H1 (cell line): ENCODE data around the gene ASB7. TPM values are rescaled to one million over a fixed set of nuclear protein-coding genes. Genes with fewer than 3 reads are reported as not detected.

Source experiments
- CTCF ChIA-PET: fragments of 300-600 bp; sonication (Branson Sonifier 250); formaldehyde crosslinking; loops from one replicate; lab custom pipeline; 2021; ENCODE audit not compliant: partially characterized antibody; lab: Charles Lee
- POLR2A ChIA-PET: fragments of 300-600 bp; sonication (Branson Sonifier 250); formaldehyde crosslinking; loops from one replicate; lab custom pipeline; 2021; ENCODE audit warnings: inconsistent platforms; ENCODE audit not compliant: partially characterized antibody; lab: Charles Lee
- DNase-seq, 2 experiments: peaks; one replicate each; pipeline versions ENCODE4 v3.0.0 to v3.0.0-alpha.2; 2010 to 2022; ENCODE audit warnings: low spot score in 2 of 2, low read depth in 1 of 2, mixed read lengths in 1 of 2
- FAIRE-seq: peaks from 2 replicates; lab custom pipeline; 2011; peaks lifted over from hg19 to GRCh38; lab: Jason Lieb, UNC
- H2AFZ ChIP-seq: 2 replicates; pipeline ENCODE4 v1.8.1; 2012; ENCODE audit warnings: low read length, inconsistent platforms
- H2AK5ac ChIP-seq: 2 replicates; pipeline ENCODE4 v1.6.1; 2013; ENCODE audit warnings: low read depth, low read length
- H2BK120ac ChIP-seq: replicated peaks from 2 replicates; pipeline ENCODE3; 2013; ENCODE audit warnings: low read depth, low read length, inconsistent platforms
- H2BK12ac ChIP-seq: 2 replicates; pipeline ENCODE4 v1.6.1; 2013; ENCODE audit warnings: low read depth, low read length
- H2BK15ac ChIP-seq: 2 replicates; pipeline ENCODE4 v1.6.1; 2013; ENCODE audit warnings: low read length
- H2BK20ac ChIP-seq: 2 replicates; pipeline ENCODE4 v1.6.1; 2013; ENCODE audit warnings: low read length
- H2BK5ac ChIP-seq: 2 replicates; pipeline ENCODE4 v1.6.1; 2013; ENCODE audit warnings: low read depth, low read length
- H3K14ac ChIP-seq: 2 replicates; pipeline ENCODE4 v1.6.1; 2013; ENCODE audit warnings: inconsistent platforms; ENCODE audit not compliant: insufficient read length
- H3K18ac ChIP-seq: 2 replicates; pipeline ENCODE4 v1.6.1; 2013; ENCODE audit warnings: low read length; ENCODE audit errors: extremely low read depth
- H3K23ac ChIP-seq: 2 replicates; pipeline ENCODE4 v1.6.1; 2013; ENCODE audit warnings: inconsistent platforms; ENCODE audit not compliant: insufficient read length
- H3K23me2 ChIP-seq: 2 replicates; pipeline ENCODE4 v1.6.1; 2013; ENCODE audit warnings: low read depth, low read length
- H3K27ac ChIP-seq: 2 replicates; pipeline ENCODE4 v1.6.1; 2011; ENCODE audit warnings: low read depth, low read length, inconsistent platforms
- H3K27me3 ChIP-seq, 4 experiments: replicated peaks in 1 of 4; 1 replicate in 1 of 4; 2 replicates in 3 of 4; pipeline versions ENCODE4 v1.6.1 to v1.8.1; 2011 to 2013; ENCODE audit warnings: low read length in 3 of 4, mild to moderate bottlenecking in 3 of 4, inconsistent platforms in 2 of 4, mixed read lengths in 2 of 4, moderate library complexity in 1 of 4; ENCODE audit not compliant: control insufficient read depth in 3 of 4, insufficient read depth in 3 of 4; ENCODE audit errors: extremely low read depth in 1 of 4
- H3K36me3 ChIP-seq, 4 experiments: 2 replicates each; pipeline versions ENCODE4 v1.6.1 to v1.8.1; 2011 to 2013; ENCODE audit warnings: mild to moderate bottlenecking in 4 of 4, low read length in 3 of 4, moderate library complexity in 2 of 4, control low read depth in 1 of 4, inconsistent platforms in 1 of 4; ENCODE audit not compliant: insufficient read depth in 4 of 4, control insufficient read depth in 2 of 4
- H3K4ac ChIP-seq: replicated peaks from 2 replicates; pipeline ENCODE3; 2013; ENCODE audit warnings: low read length, low read depth, mixed read lengths, inconsistent platforms; ENCODE audit not compliant: insufficient read length
- H3K4me1 ChIP-seq, 4 experiments: replicated peaks in 1 of 4; 1 replicate in 1 of 4; 2 replicates in 3 of 4; pipeline versions ENCODE4 v1.6.1 to v1.8.1; 2011 to 2013; ENCODE audit warnings: low read length in 3 of 4, inconsistent platforms in 2 of 4, mixed read lengths in 1 of 4; ENCODE audit not compliant: insufficient read depth in 4 of 4, control insufficient read depth in 3 of 4
- H3K4me2 ChIP-seq, 2 experiments: 2 replicates each; pipeline versions ENCODE4 v1.6.1 to v1.8.1; 2011 to 2013; ENCODE audit warnings: low read depth in 2 of 2, low read length in 2 of 2, control low read depth in 1 of 2, inconsistent platforms in 1 of 2, mild to moderate bottlenecking in 1 of 2; ENCODE audit not compliant: insufficient read depth in 1 of 2
- H3K4me3 ChIP-seq, 4 experiments: fragments of 200-600, 300-600 bp in 1 of 4; sonication (generic), shearing (Covaris generic), sonication (Bioruptor Twin) in 1 of 4; 2 replicates each; pipeline versions ENCODE4 v1.5.1 to v1.8.1; 2011 to 2016; ENCODE audit warnings: low read length in 4 of 4, low read depth in 3 of 4, control low read depth in 2 of 4, inconsistent platforms in 2 of 4, mild to moderate bottlenecking in 2 of 4, mixed read lengths in 1 of 4, moderate library complexity in 1 of 4; ENCODE audit not compliant: insufficient read depth in 2 of 4; ENCODE audit errors: extremely low read depth in 1 of 4
- H3K56ac ChIP-seq: replicated peaks from 2 replicates; pipeline ENCODE3; 2013; ENCODE audit warnings: low read depth, mild to moderate bottlenecking, mixed read lengths, low read length, inconsistent platforms; ENCODE audit not compliant: insufficient read length
- H3K79me1 ChIP-seq: 2 replicates; pipeline ENCODE4 v1.6.1; 2013; ENCODE audit warnings: low read depth, low read length, control low read depth
- H3K79me2 ChIP-seq, 2 experiments: 2 replicates each; pipeline versions ENCODE4 v1.6.1 to v1.8.1; 2012 to 2013; ENCODE audit warnings: low read length in 2 of 2, mild to moderate bottlenecking in 2 of 2, inconsistent platforms in 1 of 2; ENCODE audit not compliant: insufficient read depth in 2 of 2, control insufficient read depth in 1 of 2
- H3K9ac ChIP-seq, 4 experiments: replicated peaks in 1 of 4; 1 replicate in 1 of 4; 2 replicates in 3 of 4; pipeline versions ENCODE4 v1.6.1 to v1.8.1; 2011 to 2013; ENCODE audit warnings: low read depth in 3 of 4, low read length in 3 of 4, control low read depth in 2 of 4, mild to moderate bottlenecking in 2 of 4, moderate library complexity in 2 of 4, inconsistent platforms in 1 of 4; ENCODE audit errors: extremely low read depth in 1 of 4
- H3K9me3 ChIP-seq, 2 experiments: 2 replicates each; pipeline versions ENCODE4 v1.6.1 to v1.8.1; 2012 to 2013; ENCODE audit warnings: mild to moderate bottlenecking in 2 of 2, moderate library complexity in 2 of 2, control low read depth in 1 of 2, inconsistent platforms in 1 of 2, low read depth in 1 of 2, low read length in 1 of 2, mixed read lengths in 1 of 2; ENCODE audit not compliant: insufficient read depth in 2 of 2
- H4K20me1 ChIP-seq, 2 experiments: replicated peaks in 1 of 2; 2 replicates each; pipeline versions ENCODE3 to v1.8.1; 2011 to 2013; ENCODE audit warnings: inconsistent platforms in 2 of 2, low read length in 2 of 2, mild to moderate bottlenecking in 1 of 2; ENCODE audit not compliant: insufficient read depth in 2 of 2, control insufficient read depth in 1 of 2
- H4K5ac ChIP-seq: 2 replicates; pipeline ENCODE4 v1.6.1; 2013; ENCODE audit warnings: low read length, low read depth, mixed read lengths, inconsistent platforms; ENCODE audit not compliant: insufficient read length
- H4K8ac ChIP-seq: 2 replicates; pipeline ENCODE4 v1.8.0; 2013; ENCODE audit warnings: mild to moderate bottlenecking, moderate library complexity, low read length, inconsistent platforms; ENCODE audit not compliant: insufficient read depth; ENCODE audit errors: extremely low read depth
- H4K91ac ChIP-seq: replicated peaks from 2 replicates; pipeline ENCODE3; 2013; ENCODE audit warnings: low read length, mixed read lengths, inconsistent platforms; ENCODE audit not compliant: insufficient read length
- CEBPB ChIP-seq: IDR thresholded peaks from 2 replicates; pipeline ENCODE4 v1.6.1; 2012; ENCODE audit warnings: low read depth, low read length
- CHD2 ChIP-seq: IDR thresholded peaks from 2 replicates; pipeline ENCODE4 v1.6.1; 2012; ENCODE audit warnings: low read length, improper control_type of control experiment
- MAFK ChIP-seq: IDR thresholded peaks from 2 replicates; pipeline ENCODE4 v1.6.1; 2012; ENCODE audit warnings: low read depth, mild to moderate bottlenecking, improper control_type of control experiment, low read length
- SIX5 ChIP-seq: IDR thresholded peaks from 2 replicates; pipeline ENCODE4 v1.6.1; 2011; ENCODE audit warnings: mild to moderate bottlenecking, low read depth, low read length
- TAF7 ChIP-seq: optimal IDR thresholded peaks from 2 replicates; pipeline ENCODE3; 2011; ENCODE audit warnings: low read depth, mild to moderate bottlenecking, inconsistent platforms, low read length, moderate library complexity, borderline replicate concordance
- TCF12 ChIP-seq: IDR thresholded peaks from 2 replicates; pipeline ENCODE4 v1.6.1; 2011; ENCODE audit warnings: low read depth, mild to moderate bottlenecking, low read length
- WGBS, 2 experiments: shearing (Covaris generic) in 1 of 2; methylation state at CpG; one replicate each; pipeline versions ENCODE4 v1.1.6 to v1.1.7; 2013 to 2015; ENCODE audit warnings: low lambda C conversion rate in 2 of 2, mixed read lengths in 2 of 2, inconsistent platforms in 1 of 2, low coverage in 1 of 2, missing lambda C conversion rate in 1 of 2; ENCODE audit not compliant: insufficient replicate concordance in 2 of 2, insufficient coverage in 1 of 2, insufficient read length in 1 of 2; ENCODE audit errors: extremely low coverage in 1 of 2, missing lambda C conversion rate in 1 of 2; 5-methylcytosine and 5-hydroxymethylcytosine counted together
- polyA plus RNA-seq, 7 experiments: library from polyadenylated mRNA; depleted of rRNA in 3 of 7; stranded (reverse) in 5 of 7; unstranded in 2 of 7; fragments of >200 nt in 5 of 7; fragments of 200-250 nt in 2 of 7; gene quantifications; 1 replicate in 5 of 7; 2 replicates in 1 of 7; 4 replicates in 1 of 7; pipeline versions ENCODE4 v1.2.1 to v1.2.3, GENCODE V29; 2011 to 2013; ENCODE audit warnings: missing spikeins in 2 of 7, mixed read lengths in 2 of 7
- total RNA-seq: library from RNA; stranded (reverse); fragmentation: NEBNext Ultra II Directional; extraction: Animal tissue kit (Norgen Biotek cat#: 25700); gene quantifications from 2 replicates; pipeline ENCODE4 v1.2.1, GENCODE V29; 2021

Gene ASB7
- total and polyA plus RNA-seq, 2 of the 8 experiments (the other 6 are each of a cell fraction or from before 2014, with no cell fraction given): 5.2 to 12.8 TPM

GRCh38 chr15:100682468-100682867 lies 80.1 kb downstream of the ASB7 start:
- H3K36me3 ChIP-seq: no peaks in the 10 kb centered on the region
- no peak for TF ChIP-seq CHD2
- TF ChIP-seq TCF12: no peak
- TF ChIP-seq CEBPB: no peak
- no peak for TF ChIP-seq MAFK
- TF ChIP-seq TAF7: no peak
- TF ChIP-seq SIX5: no peak
- H2BK15ac ChIP-seq: no peak overlapping the region
- no peak overlapping the region for H2BK5ac ChIP-seq
- no peak overlapping the region for H3K18ac ChIP-seq
- WGBS, 2 experiments: 84% methylated on average over 4 of the region's 4 CpGs; no CpG with 5 or more reads in 1 of the 2 experiments
- H4K91ac ChIP-seq: no peak overlapping the region
- H2BK12ac ChIP-seq: no peak overlapping the region
- no peak overlapping the region for H2AFZ ChIP-seq
- no peak overlapping the region for H3K23ac ChIP-seq
- H2BK120ac ChIP-seq: no peak overlapping the region
- no peak overlapping the region for H2AK5ac ChIP-seq
- no peak overlapping the region for H3K56ac ChIP-seq
- no peak for FAIRE-seq
- H3K9me3 ChIP-seq: peaks cover 14 to 25% of the 10 kb centered on the region in 2 experiments
- H3K9ac ChIP-seq: no peak overlapping the region
- no peak overlapping the region for H4K8ac ChIP-seq
- H3K27ac ChIP-seq: no peak overlapping the region
- no peak overlapping the region for H3K4me2 ChIP-seq
- H3K4me1 ChIP-seq: no peaks in the 10 kb centered on the region; a peak in 1 of 7 replicates
- ChIA-PET CTCF (interaction anchor here (2.4 to 2.9 kb wide), 3 partner anchors 10 to 190 kb away, joined by 6 to 12 read pairs (median 9); no protein-coding TSS in a partner anchor), POLR2A (interaction anchor here (0.6 to 1.6 kb wide), 3 partner anchors 11 to 977 kb away, joined by 3 read pairs; no protein-coding TSS in a partner anchor)
- no peaks in the 10 kb centered on the region for H3K79me1 ChIP-seq
- no peak overlapping the region for H3K4me3 ChIP-seq
- H3K23me2 ChIP-seq: no peaks in the 10 kb centered on the region
- no peaks in the 10 kb centered on the region for H4K20me1 ChIP-seq
- no peaks in the 10 kb centered on the region for H3K79me2 ChIP-seq
- H3K27me3 ChIP-seq: 0 out of 7 replicates have a peak, but pooled peaks cover 0 to 2% (median 0%) of the 10 kb centered on the region in 4 experiments
- H3K14ac ChIP-seq: no peak overlapping the region
- H3K4ac ChIP-seq: no peak overlapping the region
- H2BK20ac ChIP-seq: no peak overlapping the region
- H4K5ac ChIP-seq: no peak overlapping the region
- DNase-seq: no peak
